Stimulated activated CD8-positive, alpha-beta memory T cell treated with anti-CD3 and anti-CD28 coated beads, Interleukin-12 subunit alpha, Interleukin-12 subunit beta, amount 100 ng/mL, for 24 hours (primary cell): Measurements from ENCODE around the gene CSN2.
"Not testable (repeated sequence)": the region's sequence is repeated elsewhere in the genome, so short reads cannot be mapped to it uniquely, and the experiment has no call there.

Source experiments
- DNase-seq: peaks from one replicate; pipeline ENCODE4 v3.0.0-alpha.2; 2020; ENCODE audit errors: extremely low read depth

The CSN2 gene

GRCh38 chr4:69965628-69966027 is at the start of gene CSN2:
Gene CSN2, minus strand, starts transcription at chr4:69965728. Its CDS starts 4,733 bp downstream, at chr4:69960995.
- no peak for DNase-seq

GRCh38 chr4:70008771-70009170 is 43.2 kb upstream of the CSN2 start:
- DNase-seq, result no peak

- DNase-seq, result no peak
Observed at GRCh38 chr4:70002507-70002906, 37.0 kb upstream of the CSN2 start.

GRCh38 chr4:70000711-70001110 is 35.2 kb upstream of the CSN2 start:
- DNase-seq, result no peak

- no peak for DNase-seq
Observed at GRCh38 chr4:69999420-69999819, 33.9 kb upstream of the CSN2 start.

GRCh38 chr4:69995526-69996016 is 30.0 kb upstream of the CSN2 start, which contains the start of gene STATH:
Gene STATH, plus strand, starts transcription at chr4:69995966. Its CDS starts 2,472 bp downstream, at chr4:69998438.
- DNase-seq, result no peak

- DNase-seq, result no peak
Observed at GRCh38 chr4:69994782-69995181, 29.3 kb upstream of the CSN2 start.

GRCh38 chr4:69991016-69991415 is 25.5 kb upstream of the CSN2 start:
- no peak for DNase-seq

- no peak for DNase-seq
Observed at GRCh38 chr4:69986663-69987062, 21.1 kb upstream of the CSN2 start.

GRCh38 chr4:69984030-69984443 is 18.5 kb upstream of the CSN2 start:
- no peak for DNase-seq

- DNase-seq, result no peak
Observed at GRCh38 chr4:69977582-69977981, 12.1 kb upstream of the CSN2 start.

- no peak for DNase-seq
Observed at GRCh38 chr4:69974631-69975030, 9.1 kb upstream of the CSN2 start.

GRCh38 chr4:69970071-69970470 is 4.5 kb upstream of the CSN2 start:
- DNase-seq, result no peak

GRCh38 chr4:69957209-69957608 is 8.3 kb downstream of the CSN2 start:
- no peak for DNase-seq

- no peak for DNase-seq
Observed at GRCh38 chr4:69951602-69952001, 13.9 kb downstream of the CSN2 start.

- DNase-seq, result no peak
Observed at GRCh38 chr4:69936566-69936965, 29.0 kb downstream of the CSN2 start.

- no peak for DNase-seq
Observed at GRCh38 chr4:69934150-69934549, 31.4 kb downstream of the CSN2 start.

- DNase-seq, result no peak
Observed at GRCh38 chr4:69930768-69931167, 34.8 kb downstream of the CSN2 start, which contains the start of gene CSN1S1. Gene CSN1S1, plus strand, starts transcription at chr4:69931068. Its CDS starts 1,488 bp downstream, at chr4:69932556.

GRCh38 chr4:69923782-69924410 is 41.6 kb downstream of the CSN2 start:
- not testable (repeated sequence) for DNase-seq

- DNase-seq, result no peak
Observed at GRCh38 chr4:69920874-69921273, 44.7 kb downstream of the CSN2 start.

GRCh38 chr4:69910016-69910782 is 55.3 kb downstream of the CSN2 start:
- no peak for DNase-seq

- DNase-seq, result no peak
Observed at GRCh38 chr4:69909195-69909594, 56.3 kb downstream of the CSN2 start.

- DNase-seq, result no peak
Observed at GRCh38 chr4:69907151-69907550, 58.4 kb downstream of the CSN2 start.
